Ammon's horn (tissue), 1 donor: ENCODE data around the gene AIFM3.

Source experiments
- DNase-seq: peaks from one replicate; pipeline ENCODE4 v3.0.0-alpha.2; 2016; ENCODE audit warnings: low spot score

The AIFM3 gene

GRCh38 chr22:21026783-21027692, 60.0 kb downstream of the AIFM3 start:
- DNase-seq: no peak

DNA sequence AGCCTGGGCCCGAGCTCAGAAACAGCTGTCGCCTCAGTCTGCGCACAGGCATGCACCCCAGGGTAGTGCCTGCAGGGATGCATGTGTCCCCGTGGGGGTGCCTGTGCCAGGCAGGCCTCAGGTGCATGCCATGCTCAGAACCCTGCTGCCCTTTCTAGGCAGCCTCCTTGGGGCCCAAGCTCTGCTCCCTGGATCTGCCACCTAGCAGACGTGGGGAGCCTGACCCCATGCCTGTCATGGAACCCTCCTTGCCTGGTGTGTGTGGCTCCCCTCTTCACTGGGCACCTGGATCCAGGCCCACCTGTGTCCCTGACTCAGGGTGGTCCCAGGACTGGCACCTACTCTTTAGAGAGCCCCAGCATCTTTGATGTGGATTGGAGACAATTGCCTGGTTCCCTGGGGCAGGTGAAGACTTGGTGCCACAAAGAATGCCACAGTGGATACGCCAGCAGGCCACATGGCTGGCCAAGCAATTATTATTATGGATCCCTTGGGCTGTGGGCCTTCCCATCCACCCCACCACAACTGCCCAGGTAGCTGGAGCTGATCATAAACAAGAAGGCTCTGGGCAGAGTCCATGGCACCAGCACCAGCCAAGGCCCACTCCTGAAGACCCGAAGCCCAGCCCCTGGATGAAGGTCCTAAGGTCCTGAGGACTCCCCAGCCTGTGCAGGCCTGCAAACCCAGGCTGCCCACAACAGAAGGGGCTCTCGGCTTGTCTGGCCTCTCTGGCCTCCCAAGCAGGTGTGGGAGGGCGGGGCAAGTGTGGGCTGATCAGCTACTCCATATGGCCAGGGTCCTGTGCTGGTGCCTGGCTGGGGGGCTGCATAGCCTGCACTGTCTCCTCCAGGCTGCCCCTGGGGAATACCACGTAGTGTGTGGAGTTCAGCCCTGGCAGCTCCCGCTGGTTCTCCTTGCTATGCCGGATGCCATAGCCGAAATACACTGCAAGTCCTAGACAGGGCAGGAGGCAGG, 61.5 kb downstream of the AIFM3 start:
- no peak for DNase-seq

DNA sequence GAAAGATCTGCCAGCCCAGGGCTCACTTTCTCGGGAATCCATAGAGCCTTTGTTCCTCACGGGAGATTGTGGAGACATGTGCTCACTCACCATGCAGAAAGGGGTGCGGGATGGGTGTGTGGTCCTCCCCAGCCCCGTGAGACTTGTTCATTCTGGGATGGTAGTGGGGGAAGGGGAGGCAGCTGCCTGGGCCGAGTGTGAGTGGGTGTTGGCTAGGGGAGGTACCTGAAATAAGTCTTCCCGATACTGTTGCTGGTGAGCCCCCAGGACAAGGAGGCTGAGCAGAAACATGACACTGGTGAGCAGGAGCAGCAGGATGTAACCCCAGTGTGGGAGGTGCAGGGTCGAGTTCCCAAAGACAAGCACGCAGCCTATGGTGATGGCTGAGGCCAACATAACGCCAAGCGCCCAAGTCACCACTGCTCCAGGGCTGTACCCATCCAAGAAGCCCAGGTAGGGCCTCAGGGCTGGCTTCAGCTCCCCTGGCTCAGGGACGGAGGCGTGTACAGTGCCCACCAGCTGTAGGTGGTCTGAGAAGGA, 62.5 kb downstream of the AIFM3 start:
- no peak for DNase-seq

DNA sequence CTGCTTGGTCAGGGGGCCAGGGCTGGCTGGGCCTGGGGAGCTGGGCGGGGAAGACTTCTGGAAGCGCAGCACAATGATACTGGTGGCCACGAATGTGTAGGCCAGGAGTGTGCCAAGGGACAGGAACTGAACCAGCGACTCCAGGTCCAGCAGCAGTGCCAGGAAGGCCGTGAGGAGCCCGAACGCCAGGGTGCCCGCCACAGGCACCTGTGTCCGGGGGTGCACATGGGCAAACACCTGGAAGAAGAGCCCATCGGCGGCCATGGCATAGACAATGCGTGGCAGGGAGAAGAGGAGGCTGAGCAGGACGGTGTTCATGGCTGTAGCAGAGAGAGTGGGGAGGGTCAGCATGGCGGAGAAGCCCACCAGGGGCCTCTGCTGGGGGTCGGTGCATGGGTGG, 63.0 kb downstream of the AIFM3 start:
- DNase-seq: no peak
